H1 (cell line): ENCODE results near the gene SIK2. TPM values are rescaled to one million over a fixed set of nuclear protein-coding genes. Genes with fewer than 3 reads are reported as not detected.

Experiments
- KDM4A ChIP-seq: IDR thresholded peaks from one replicate; pipeline ENCODE4 v1.7.1; 2012; ENCODE audit warnings: low read depth, mild to moderate bottlenecking, moderate library complexity, low read length, inconsistent platforms; ENCODE audit not compliant: severe bottlenecking
- SIRT6 ChIP-seq: IDR thresholded peaks from one replicate; pipeline ENCODE4 v1.7.1; 2012; ENCODE audit warnings: low read length, inconsistent platforms
- SIX5 ChIP-seq: IDR thresholded peaks from 2 replicates; pipeline ENCODE4 v1.6.1; 2011; ENCODE audit warnings: mild to moderate bottlenecking, low read depth, low read length
- USF2 ChIP-seq: IDR thresholded peaks from 2 replicates; pipeline ENCODE4 v1.6.1; 2011; ENCODE audit warnings: low read length, improper control_type of control experiment
- polyA plus RNA-seq, 7 experiments: library from polyadenylated mRNA; depleted of rRNA in 3 of 7; stranded (reverse) in 5 of 7; unstranded in 2 of 7; fragments of >200 nt in 5 of 7; fragments of 200-250 nt in 2 of 7; gene quantifications; 1 replicate in 5 of 7; 2 replicates in 1 of 7; 4 replicates in 1 of 7; pipeline versions ENCODE4 v1.2.1 to v1.2.3, GENCODE V29; 2011 to 2013; ENCODE audit warnings: missing spikeins in 2 of 7, mixed read lengths in 2 of 7
- total RNA-seq: library from RNA; stranded (reverse); fragmentation: NEBNext Ultra II Directional; extraction: Animal tissue kit (Norgen Biotek cat#: 25700); gene quantifications from 2 replicates; pipeline ENCODE4 v1.2.1, GENCODE V29; 2021
- TF ChIP-seq, protein P1 (sequence below): IDR thresholded peaks from 2 replicates; pipeline ENCODE4 v1.6.1; 2012; ENCODE audit warnings: inconsistent platforms

Gene SIK2
- total and polyA plus RNA-seq, 2 of the 8 experiments (the other 6 are each of a cell fraction or from before 2014, with no cell fraction given): 8.8 to 11.2 TPM

GRCh38 chr11:111634981-111635705 is 32.9 kb downstream of the SIK2 start (continued):
- TF ChIP-seq USF2 (no peak), SIX5 (no peak), KDM4A (no peak), SIRT6 (no peak)
- TF ChIP-seq, protein P1, sequence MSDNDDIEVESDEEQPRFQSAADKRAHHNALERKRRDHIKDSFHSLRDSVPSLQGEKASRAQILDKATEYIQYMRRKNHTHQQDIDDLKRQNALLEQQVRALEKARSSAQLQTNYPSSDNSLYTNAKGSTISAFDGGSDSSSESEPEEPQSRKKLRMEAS: no peak
- TF ChIP-seq, all 59 proteins: peak for 0
